A673 (cell line): Measurements from ENCODE around the gene FAAP20. TPM values are rescaled to one million over a fixed set of nuclear protein-coding genes. Genes with fewer than 3 reads are reported as not detected.

Source experiments
- BruUV-seq: library from RNA; stranded (reverse); fragments of 400-500 nt; replicated peaks from 2 replicates; lab custom pipeline; 2021; lab: Mats Ljungman, UMichigan
- CTCF ChIA-PET: fragments of 300-600 bp; sonication (Branson Sonifier 250); formaldehyde crosslinking; loops from one replicate; lab custom pipeline; 2022; ENCODE audit warnings: antibody characterized with exemption; lab: Charles Lee
- POLR2A ChIA-PET: fragments of 300-600 bp; sonication (Branson Sonifier 250); formaldehyde crosslinking; loops from one replicate; lab custom pipeline; 2022; ENCODE audit warnings: antibody characterized with exemption; ENCODE audit not compliant: low non-redundant PET; lab: Charles Lee
- DNase-seq: peaks from one replicate; pipeline ENCODE4 v3.0.0-alpha.2; 2015; ENCODE audit warnings: low spot score
- H3K27ac ChIP-seq: fragments of 200-600 bp; sonication (generic); 2 replicates; pipeline ENCODE4 v1.5.1; 2016; ENCODE audit warnings: mixed run types, low read depth, mild to moderate bottlenecking, mixed read lengths, antibody characterized with exemption, low read length; ENCODE audit not compliant: poor library complexity, severe bottlenecking
- H3K27me3 ChIP-seq: fragments of 200-600 bp; sonication (generic); replicated peaks from 2 replicates; pipeline ENCODE4 v1.6.1; 2017; ENCODE audit warnings: mixed run types, low read depth, mild to moderate bottlenecking, mixed read lengths, antibody characterized with exemption, low read length; ENCODE audit not compliant: insufficient read depth, poor library complexity
- H3K36me3 ChIP-seq: fragments of 200-600 bp; sonication (generic); 2 replicates; pipeline ENCODE4 v1.6.1; 2016; ENCODE audit warnings: mixed run types, mild to moderate bottlenecking, mixed read lengths, antibody characterized with exemption, low read length; ENCODE audit not compliant: insufficient read depth, poor library complexity, severe bottlenecking
- H3K4me1 ChIP-seq: fragments of 200-600 bp; sonication (generic); 2 replicates; pipeline ENCODE4 v1.6.1; 2017; ENCODE audit warnings: mixed run types, mild to moderate bottlenecking, mixed read lengths, antibody characterized with exemption, low read length; ENCODE audit not compliant: insufficient read depth, poor library complexity, severe bottlenecking
- H3K4me3 ChIP-seq: fragments of 200-600 bp; sonication (generic); 2 replicates; pipeline ENCODE4 v1.5.1; 2016; ENCODE audit warnings: low read depth, mixed run types, mild to moderate bottlenecking, mixed read lengths, low read length; ENCODE audit not compliant: poor library complexity, severe bottlenecking
- H3K9me3 ChIP-seq: fragments of 200-600 bp; sonication (generic); 2 replicates; pipeline ENCODE4 v1.6.1; 2016; ENCODE audit warnings: mixed run types, low read depth, mild to moderate bottlenecking, mixed read lengths, antibody characterized with exemption, low read length; ENCODE audit not compliant: poor library complexity, severe bottlenecking
- CTCF ChIP-seq: fragments of 300-800, 200-600 bp; sonication (generic); conservative IDR thresholded peaks from 2 replicates; pipeline ENCODE4 v1.5.1; 2017; ENCODE audit warnings: low read depth, mild to moderate bottlenecking, antibody characterized with exemption, low read length, moderate library complexity, mixed read lengths
- EZH2 ChIP-seq: fragments of 200-600 bp; sonication (generic); IDR thresholded peaks from 2 replicates; pipeline ENCODE4 v1.6.1; 2017; ENCODE audit warnings: borderline replicate concordance, low read depth, mild to moderate bottlenecking, mixed read lengths, antibody characterized with exemption, low read length; ENCODE audit not compliant: poor library complexity, severe bottlenecking
- intact Hi-C: fragments of 100-400 bp; cut with micrococcal nuclease; formaldehyde crosslinking; loops from one replicate; pipeline ENCODE4 v1.10.0; 2022; ENCODE audit not compliant: unreplicated experiment
- total RNA-seq: library from RNA; stranded (reverse); gene quantifications from 2 replicates; pipeline ENCODE4 v1.2.3, GENCODE V29; 2021

Gene FAAP20
- total RNA-seq, 1 experiment from 2014 or later = 114 TPM

GRCh38 chr1:2214541-2215241 is 20.1 kb upstream of the FAAP20 start:
- Histone ChIP-seq H3K36me3 (no peaks in the 10 kb centered on the region), H3K9me3 (no peaks in the 10 kb centered on the region), H3K4me3 (no peak overlapping the region), H3K27ac (peak overlapping the region; percentile 94), H3K4me1 (peaks cover 26% of the 10 kb centered on the region), H3K27me3 (no peaks in the 10 kb centered on the region)
- DNase-seq = no peak
- CTCF ChIA-PET = no interaction called here
- TF ChIP-seq EZH2 (no peak), CTCF (no peak)
- POLR2A ChIA-PET = no interaction called here
- intact Hi-C loops = no loop called here
- no TSS peak for BruUV-seq

- H3K27ac ChIP-seq = peak overlapping the region; percentile 94
- ChIA-PET CTCF (no interaction called here), POLR2A (no interaction called here)
- no peaks in the 10 kb centered on the region for H3K27me3 ChIP-seq
- no peak for DNase-seq
- intact Hi-C loops = no loop called here
- no peak for TF ChIP-seq CTCF
- no TSS peak for BruUV-seq
- no peak overlapping the region for H3K4me3 ChIP-seq
- H3K9me3 ChIP-seq = no peaks in the 10 kb centered on the region
- no peaks in the 10 kb centered on the region for H3K36me3 ChIP-seq
- peaks cover 28% of the 10 kb centered on the region for H3K4me1 ChIP-seq
Measured at GRCh38 chr1:2213576-2214505, 19.3 kb upstream of the FAAP20 start.

- H3K4me1 ChIP-seq = peaks cover 32% of the 10 kb centered on the region
- TSS peak; percentile 83 for BruUV-seq
Measured at GRCh38 chr1:2212532-2213491, 18.2 kb upstream of the FAAP20 start.

More at GRCh38 chr1:2212532-2213491, 18.2 kb upstream of the FAAP20 start:
- peak overlapping the region; percentile 32 for H3K4me3 ChIP-seq
- no peaks in the 10 kb centered on the region for H3K27me3 ChIP-seq
- H3K9me3 ChIP-seq = no peaks in the 10 kb centered on the region
- peak; percentile 32; the same call in 1 of the 2 replicates for TF ChIP-seq CTCF
- TF ChIP-seq EZH2 = no peak
- no peaks in the 10 kb centered on the region for H3K36me3 ChIP-seq
- ChIA-PET CTCF (interaction anchor here (1.0 to 1.4 kb wide), 2 partner anchors 14 to 18 kb away, joined by 3 to 4 read pairs; partner anchors contain the start of gene FAAP20), POLR2A (no interaction called here)
- peak; percentile 97 for DNase-seq
- peak overlapping the region; percentile 94 for H3K27ac ChIP-seq
- intact Hi-C loops = no loop called here
